GM19025 (cell line): ENCODE data around the gene ZNF385B.
"Not testable (repeated sequence)": the region's sequence is repeated elsewhere in the genome, so short reads cannot be mapped to it uniquely, and the experiment has no call there.

ENCODE experiments used
- ATAC-seq: cut with Tn5 transposase; IDR thresholded peaks from one replicate; pipeline ENCODE4 v1.9.1; 2021; ENCODE audit warnings: mild to moderate bottlenecking, low read depth, moderate library complexity; ENCODE audit not compliant: unreplicated experiment

Gene ZNF385B

DNA sequence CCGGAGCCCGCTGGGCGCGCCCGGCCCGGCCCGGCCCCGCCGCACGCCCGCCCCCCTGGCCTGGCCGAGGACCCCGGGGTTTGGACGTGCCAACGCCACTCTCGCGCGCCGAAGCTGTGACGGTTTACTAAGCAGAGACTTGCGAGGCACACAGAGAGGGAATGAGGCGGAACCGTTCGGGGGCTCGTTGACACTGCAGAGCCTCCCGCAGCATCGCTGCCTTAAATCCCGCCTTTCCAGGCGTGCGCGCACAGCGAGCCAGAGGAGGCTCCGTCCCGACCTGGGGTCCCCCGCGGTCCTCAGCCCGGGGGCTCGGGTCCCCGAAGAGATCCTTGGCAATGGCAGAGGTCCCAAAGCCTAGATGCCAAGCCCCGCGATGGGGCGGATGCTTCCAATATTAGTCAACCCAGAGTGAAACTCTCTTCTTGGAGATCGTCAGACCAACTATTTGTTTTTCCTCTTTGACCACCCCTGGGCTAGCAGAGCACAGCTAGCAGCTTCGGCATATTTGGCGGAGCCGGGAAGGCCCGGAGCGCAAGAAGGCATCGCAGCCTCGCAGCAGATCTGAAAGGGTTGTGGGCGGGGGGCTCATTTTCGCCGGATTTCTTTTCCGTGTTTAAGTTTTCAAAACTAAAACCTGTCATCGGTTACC lies at the start of gene ZNF385B:
Gene ZNF385B, minus strand, starts transcription at position 197 of the 652 bp plus-strand sequence.
- peak; percentile 17 for ATAC-seq

DNA sequence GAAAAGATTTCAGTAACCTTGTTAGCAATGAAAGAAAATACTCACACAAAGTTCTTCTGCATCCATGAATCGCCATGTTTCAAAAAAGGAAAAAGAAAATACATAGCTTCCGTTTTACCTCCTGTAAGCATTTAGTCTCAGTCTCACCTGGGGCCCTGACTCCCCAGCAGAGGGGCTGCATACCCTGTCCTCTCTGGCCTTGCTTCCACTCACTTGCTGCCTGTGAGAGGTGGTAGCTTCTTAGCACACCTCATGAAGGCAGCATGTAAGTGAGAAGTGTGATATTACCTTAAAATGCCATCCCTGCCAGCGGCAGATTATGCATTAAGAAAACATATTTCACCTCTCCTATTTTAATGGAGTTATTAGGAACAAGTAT lies 49.3 kb upstream of the ZNF385B start:
- no peak for ATAC-seq

DNA sequence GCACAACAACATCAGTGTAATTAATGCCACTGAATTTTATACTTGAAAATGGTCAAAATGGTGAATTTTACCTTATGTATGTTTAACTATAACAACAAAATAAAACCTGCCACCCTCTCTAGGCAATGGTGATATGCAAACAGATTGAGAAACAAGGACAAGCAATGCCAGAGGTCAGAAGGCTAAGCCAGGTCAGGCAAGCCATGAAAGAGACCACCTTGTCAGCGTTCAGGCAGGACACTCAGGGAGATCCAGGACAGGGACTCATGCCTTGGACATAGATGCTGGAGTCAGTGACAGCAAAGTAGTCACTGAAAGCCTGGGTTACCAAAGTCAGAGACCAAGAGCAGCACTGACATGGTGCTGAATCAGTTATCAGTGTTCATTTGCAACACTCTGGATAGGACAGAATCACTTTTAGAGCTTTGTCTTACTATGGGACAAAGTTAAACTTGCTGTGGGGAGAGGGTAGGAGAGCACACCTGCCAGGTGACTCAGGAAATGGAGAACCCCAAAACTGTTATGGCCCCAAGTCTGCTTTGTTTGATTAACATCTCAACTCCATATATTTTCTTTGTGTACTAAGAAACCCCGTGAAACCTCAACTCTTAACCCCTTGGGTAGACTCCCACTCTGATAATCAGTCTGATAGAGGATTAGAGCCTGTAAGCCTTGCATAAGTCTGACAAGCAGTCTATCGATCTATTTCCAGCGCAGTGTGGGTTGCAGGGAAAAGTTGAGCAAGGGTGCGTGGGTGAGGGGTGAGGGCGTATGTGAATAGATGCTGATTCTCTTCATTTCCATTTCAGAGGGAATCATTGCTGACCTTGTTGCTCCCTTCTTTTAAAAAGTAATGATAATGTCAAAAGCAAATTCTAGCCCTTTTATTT lies 48.7 kb upstream of the ZNF385B start:
- ATAC-seq, result no peak

DNA sequence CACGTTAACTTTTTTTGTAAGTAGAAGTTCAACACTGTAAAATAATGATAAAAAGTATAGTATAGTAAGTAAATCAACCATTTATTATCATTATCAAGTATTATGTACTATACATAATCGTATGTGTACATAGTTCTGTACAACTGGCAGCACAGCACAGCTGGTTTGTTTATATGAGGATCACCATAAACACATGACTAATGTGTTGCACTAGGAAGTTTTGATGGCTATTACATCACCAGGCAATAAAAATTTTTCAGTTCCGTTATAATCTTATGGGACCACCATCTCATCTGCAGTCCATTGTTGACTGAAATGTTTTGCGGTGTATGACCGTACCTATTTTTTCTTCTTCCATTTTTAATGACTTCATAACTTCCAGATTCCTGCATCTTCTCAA lies 39.2 kb upstream of the ZNF385B start:
- ATAC-seq, result no peak

DNA sequence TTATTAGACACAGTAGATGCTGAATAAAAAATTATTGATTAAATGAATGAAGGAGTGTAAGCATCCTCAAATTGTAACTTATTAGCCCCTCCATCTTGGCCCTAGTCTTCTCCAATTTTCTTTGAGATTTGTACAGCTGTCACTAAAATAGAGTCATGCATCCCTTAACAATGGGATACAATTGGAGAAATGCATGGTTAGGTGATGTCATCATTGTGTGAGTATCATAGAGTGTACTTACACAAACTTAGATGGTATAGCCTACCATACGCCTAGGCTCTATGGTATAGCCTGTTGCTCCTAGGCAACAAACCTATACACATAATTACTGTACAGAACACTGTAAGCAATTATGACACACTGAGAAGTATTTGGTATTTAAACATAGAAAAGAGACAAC lies 38.3 kb upstream of the ZNF385B start:
- ATAC-seq, result no peak

DNA sequence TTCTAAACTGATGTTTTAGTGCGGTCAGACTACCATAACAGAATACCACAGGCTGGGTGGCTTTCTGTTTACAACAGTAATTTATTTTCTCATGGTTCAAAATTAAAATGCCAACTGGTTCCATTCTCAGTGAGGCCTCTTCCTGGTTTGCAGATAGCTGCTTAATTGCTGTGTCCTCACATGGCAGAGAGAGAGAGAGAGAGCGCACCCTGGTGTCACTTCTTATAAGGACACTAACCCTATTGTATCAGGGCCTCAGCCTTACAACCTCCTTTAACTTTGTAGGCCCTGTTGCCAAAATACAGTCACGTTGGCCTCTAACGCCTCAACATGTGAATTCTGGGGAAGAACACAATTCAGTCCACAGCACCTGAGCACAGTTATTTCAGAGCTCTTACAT lies 37.5 kb upstream of the ZNF385B start:
- ATAC-seq, result peak; percentile 58

DNA sequence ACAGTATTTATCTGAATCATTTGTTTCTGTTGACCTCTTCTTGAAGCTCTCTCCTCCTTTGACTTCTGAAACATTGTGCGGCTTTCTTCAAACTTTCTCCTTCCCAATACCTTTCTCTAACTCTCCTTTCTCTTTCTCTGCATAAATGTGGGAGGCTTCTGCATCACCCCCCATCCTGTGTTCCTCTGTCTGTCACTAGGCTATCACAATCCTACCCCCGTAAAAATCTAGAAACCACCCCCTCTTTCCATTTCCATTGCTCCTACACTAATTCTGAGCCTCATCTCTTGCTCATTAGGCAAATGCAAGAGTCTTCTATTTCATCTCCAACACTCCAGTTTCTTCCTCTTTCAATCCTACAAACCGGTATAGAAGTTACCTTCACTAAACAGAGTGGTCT lies 32.2 kb upstream of the ZNF385B start:
- no peak for ATAC-seq

GRCh38 chr2:179891237-179891636 lies 29.8 kb upstream of the ZNF385B start:
- no peak for ATAC-seq

DNA sequence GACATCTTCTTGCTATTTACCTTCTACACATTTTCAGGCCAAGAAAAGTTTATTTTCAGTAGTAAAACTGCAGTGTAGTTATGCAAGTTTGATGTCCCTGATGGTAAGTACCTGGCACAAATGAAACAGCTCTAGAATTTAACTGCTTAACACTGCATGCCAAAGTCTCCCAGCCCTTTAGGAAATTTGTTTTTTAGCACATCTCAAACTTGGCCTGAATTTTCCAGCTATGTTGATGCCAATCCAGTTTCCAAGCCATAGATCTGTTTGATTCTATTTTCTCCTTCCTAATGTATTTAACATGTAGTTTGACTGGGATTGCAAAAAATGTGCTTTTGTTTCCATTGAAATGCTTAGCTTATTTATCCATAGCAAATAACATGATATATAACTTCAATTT lies 29.3 kb upstream of the ZNF385B start:
- no peak for ATAC-seq

GRCh38 chr2:179888642-179889041 lies 27.2 kb upstream of the ZNF385B start:
- not testable (repeated sequence) for ATAC-seq

GRCh38 chr2:179884193-179884592 lies 22.8 kb upstream of the ZNF385B start:
- no peak for ATAC-seq

- no peak for ATAC-seq
Measured at GRCh38 chr2:179882851-179883806, 21.7 kb upstream of the ZNF385B start.

DNA sequence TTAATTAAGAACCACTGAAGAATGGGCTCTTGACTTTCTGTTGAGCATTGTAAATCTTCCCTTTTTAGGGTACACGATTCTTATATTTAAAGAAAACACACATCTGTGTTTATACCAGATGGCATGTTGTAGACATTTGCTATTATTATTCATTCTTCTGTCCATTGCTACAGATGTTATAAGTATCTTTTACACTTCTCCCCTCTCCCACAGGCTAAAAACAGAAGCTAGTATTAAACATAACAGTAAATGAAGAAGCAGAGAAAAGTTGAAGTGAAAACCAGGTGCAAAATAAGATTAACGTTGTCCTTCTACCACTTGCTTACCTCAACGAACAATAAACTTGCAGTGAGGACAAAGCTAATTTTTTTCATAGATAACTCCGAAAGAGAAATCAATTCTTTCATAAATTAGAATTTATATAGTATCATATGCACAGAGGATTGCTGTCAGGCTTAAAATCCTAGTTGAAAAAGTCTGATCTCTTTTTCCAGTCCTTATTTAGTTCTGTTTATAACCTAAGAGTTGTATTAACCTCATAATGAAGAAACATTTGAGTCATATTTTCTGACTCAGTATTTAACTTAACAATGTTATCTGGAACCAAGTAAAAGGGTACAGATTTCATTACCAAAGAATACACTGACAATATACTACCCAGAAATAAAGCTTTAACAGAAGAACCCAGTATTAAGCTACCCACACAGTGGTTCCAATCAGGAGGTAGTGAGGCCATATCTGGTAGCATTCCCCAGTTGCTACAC lies 16.4 kb upstream of the ZNF385B start:
- ATAC-seq, result no peak

GRCh38 chr2:179876266-179876665 lies 14.9 kb upstream of the ZNF385B start:
- no peak for ATAC-seq

DNA sequence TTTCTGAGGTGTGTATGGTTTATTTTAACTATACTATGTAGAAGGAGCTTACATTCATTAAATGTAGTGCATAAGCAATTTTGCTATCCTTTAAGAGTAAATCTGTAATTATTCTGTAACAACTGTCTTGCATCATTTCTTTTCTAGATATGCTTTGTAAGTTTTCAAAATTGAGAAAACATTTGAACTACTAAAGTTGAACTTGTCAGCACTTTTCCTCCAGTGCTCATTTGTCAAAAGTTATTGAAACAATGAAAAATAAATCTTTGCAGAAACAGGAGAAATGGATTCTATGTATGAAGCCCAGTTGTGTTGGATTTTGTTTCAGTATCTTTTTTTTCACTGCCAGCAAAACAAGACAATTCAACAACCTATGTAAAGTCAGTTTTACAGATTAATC lies 14.5 kb upstream of the ZNF385B start:
- ATAC-seq, result no peak

DNA sequence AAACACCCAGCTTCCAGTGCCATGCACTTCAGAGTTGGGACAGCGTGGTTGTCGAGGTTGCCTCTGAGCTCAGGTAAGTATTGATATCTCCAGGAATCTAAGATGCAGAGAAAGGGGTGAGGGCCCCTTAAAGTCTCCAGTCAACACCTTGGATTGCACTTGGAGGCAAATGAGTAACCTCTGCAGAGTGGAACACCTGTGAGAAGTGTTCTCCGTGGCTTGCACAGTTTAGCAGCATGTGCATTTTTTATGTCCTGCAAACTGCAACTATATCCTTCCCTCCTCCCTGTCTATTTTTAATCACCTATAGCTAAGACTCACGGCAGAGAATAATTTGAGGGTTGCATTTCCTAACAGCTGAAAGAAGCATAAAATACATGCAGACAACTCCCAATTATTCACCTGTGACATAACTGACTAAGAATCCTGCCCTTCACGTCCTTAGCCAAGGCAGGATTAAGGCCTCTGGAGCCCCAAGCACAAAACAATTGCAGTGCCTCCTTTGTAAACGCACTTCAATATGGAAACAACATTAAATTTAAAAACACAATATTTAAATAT lies 1.6 kb upstream of the ZNF385B start:
- no peak for ATAC-seq

GRCh38 chr2:179861027-179861415 lies 391 bp downstream of the ZNF385B start:
- peak; percentile 42 for ATAC-seq

DNA sequence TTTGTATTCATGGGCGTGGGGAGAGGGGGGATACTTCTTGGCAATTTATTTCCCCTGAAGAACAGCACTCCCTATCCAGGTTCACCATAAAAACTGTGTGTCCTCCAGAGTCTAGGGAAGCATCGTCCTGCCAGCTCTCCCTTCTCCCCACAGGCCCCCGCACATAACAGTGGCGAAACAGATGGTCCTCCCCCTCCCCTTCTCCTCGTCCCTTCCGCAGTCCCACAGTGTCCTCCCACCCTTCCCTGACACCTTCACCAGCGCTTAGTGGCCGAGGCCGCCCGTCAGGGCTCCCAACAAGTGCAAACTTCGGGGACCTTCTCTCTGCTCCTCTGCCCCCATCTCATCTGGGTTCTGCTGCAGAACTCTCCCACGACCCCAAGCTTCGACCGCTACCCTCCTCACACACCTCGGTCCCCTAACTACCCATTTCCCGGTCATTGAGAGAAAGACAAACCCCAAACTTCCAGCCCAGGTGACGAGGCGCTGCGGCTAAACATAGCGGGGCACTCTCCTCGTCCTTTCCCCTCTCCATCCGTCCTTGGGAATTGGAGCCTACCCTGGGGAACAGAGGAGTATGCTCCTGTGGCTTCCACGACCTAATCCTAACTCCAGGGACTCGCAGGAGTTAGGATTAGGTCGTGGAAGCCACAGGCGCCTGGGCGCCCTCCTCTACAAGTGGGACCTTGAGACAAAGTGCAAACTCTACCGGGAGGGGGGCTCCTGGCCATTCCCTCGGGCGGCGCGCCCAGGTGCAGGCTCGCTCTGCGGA lies 971 bp downstream of the ZNF385B start:
- no peak for ATAC-seq

- ATAC-seq, result no peak
Measured at GRCh38 chr2:179859523-179859922, 1.9 kb downstream of the ZNF385B start.
